Hematopoietic multipotent progenitor cell treated with erythropoietin and hydrocortisone succinate and interleukin-3 and kit ligand, for 15 days (in vitro differentiated cells): ENCODE measurements around the gene MTSS2.
A peak's percentile ranks its signal among the peaks of the same experiment; 100 is the strongest.

Source experiments
- DNase-seq: peaks from one replicate; pipeline ENCODE4 v3.0.0-alpha.2; 2015; ENCODE audit warnings: low spot score

MTSS2 gene

GRCh38 chr16:70700101-70701020, 14.5 kb upstream of the MTSS2 start:
- no peak for DNase-seq

GRCh38 chr16:70699696-70700095, 13.8 kb upstream of the MTSS2 start:
- no peak for DNase-seq

- no peak for DNase-seq
These were observed 13.0 kb upstream of the MTSS2 start for GRCh38 chr16:70698901-70699300.

GRCh38 chr16:70697594-70698170, 11.8 kb upstream of the MTSS2 start:
- DNase-seq, result no peak

GRCh38 chr16:70696952-70697593, 11.2 kb upstream of the MTSS2 start:
- peak; percentile 42 for DNase-seq

GRCh38 chr16:70696355-70696754, 10.5 kb upstream of the MTSS2 start:
- DNase-seq, result peak; percentile 32

- peak; percentile 95 for DNase-seq
These were observed 9.6 kb upstream of the MTSS2 start for GRCh38 chr16:70695331-70696070.

- DNase-seq, result peak; percentile 65
These were observed 9.0 kb upstream of the MTSS2 start for GRCh38 chr16:70694868-70695218.

GRCh38 chr16:70694088-70694867, 8.4 kb upstream of the MTSS2 start:
- DNase-seq, result peak; percentile 24

- DNase-seq, result no peak
These were observed 7.2 kb upstream of the MTSS2 start for GRCh38 chr16:70692873-70693671.

- DNase-seq, result no peak
These were observed 6.4 kb upstream of the MTSS2 start for GRCh38 chr16:70692130-70692872.

- no peak for DNase-seq
These were observed 5.6 kb upstream of the MTSS2 start for GRCh38 chr16:70691223-70692129.

- DNase-seq, result peak; percentile 9
These were observed 4.4 kb upstream of the MTSS2 start for GRCh38 chr16:70689970-70690891.

GRCh38 chr16:70689035-70689969, 3.4 kb upstream of the MTSS2 start:
- DNase-seq, result no peak

GRCh38 chr16:70688246-70688742, 2.4 kb upstream of the MTSS2 start:
- DNase-seq, result no peak

GRCh38 chr16:70687671-70688245, 1.9 kb upstream of the MTSS2 start:
- no peak for DNase-seq
